IPS-18a (cell line): ENCODE data around the gene ETV7.
"Not testable (repeated sequence)": the region's sequence is repeated elsewhere in the genome, so short reads cannot be mapped to it uniquely, and the experiment has no call there.

Source experiments
- H3K27ac ChIP-seq: one replicate; pipeline ENCODE4 v1.5.1; 2013; ENCODE audit warnings: low read length
- H3K27me3 ChIP-seq: one replicate; pipeline ENCODE4 v1.6.1; 2013; ENCODE audit warnings: mild to moderate bottlenecking, low read length; ENCODE audit not compliant: control insufficient read depth, insufficient read depth
- H3K36me3 ChIP-seq: one replicate; pipeline ENCODE4 v1.6.1; 2013; ENCODE audit warnings: low read depth, low read length; ENCODE audit not compliant: control insufficient read depth
- H3K4me1 ChIP-seq: one replicate; pipeline ENCODE4 v1.6.1; 2013; ENCODE audit warnings: low read depth, low read length; ENCODE audit not compliant: control insufficient read depth
- H3K4me3 ChIP-seq: one replicate; pipeline ENCODE4 v1.5.1; 2013; ENCODE audit warnings: low read length
- H3K9ac ChIP-seq: one replicate; pipeline ENCODE4 v1.6.1; 2013; ENCODE audit warnings: mild to moderate bottlenecking, low read length, moderate library complexity
- H3K9me3 ChIP-seq: one replicate; pipeline ENCODE4 v1.6.1; 2013; ENCODE audit warnings: low read depth, low read length; ENCODE audit not compliant: control insufficient read depth

ETV7 gene

DNA sequence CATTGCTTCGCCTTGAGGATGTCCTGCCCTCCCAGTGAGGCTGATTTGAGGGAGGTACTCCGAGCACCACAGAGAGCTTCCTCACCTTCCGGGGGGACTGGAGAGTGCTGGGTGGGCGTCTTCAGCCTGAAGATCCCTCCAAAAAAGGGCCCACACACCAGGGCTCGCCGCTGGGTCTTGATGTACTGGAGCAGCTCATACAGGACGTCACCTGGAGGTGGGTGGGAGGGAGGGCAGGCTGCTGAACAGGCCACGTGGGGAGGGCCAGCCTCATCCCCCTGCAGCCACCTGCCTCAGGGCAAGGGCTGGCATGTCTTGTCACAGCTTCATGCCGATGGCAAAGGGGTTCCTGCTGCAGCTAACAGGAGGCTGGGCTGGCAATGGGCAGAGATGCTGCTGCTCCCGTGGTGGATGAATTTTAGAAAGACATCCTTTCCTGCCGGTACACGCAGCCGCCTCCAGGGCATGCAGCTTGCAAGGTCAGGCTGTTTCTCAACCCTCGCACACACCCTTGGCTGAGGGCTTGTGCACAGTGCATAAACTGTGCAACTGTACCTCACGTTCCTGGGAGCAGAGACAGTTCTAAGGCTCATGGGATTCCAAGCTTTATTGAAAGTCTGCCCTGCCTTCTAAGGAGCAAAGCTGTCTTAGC, 14.0 kb downstream of the ETV7 start:
- Histone ChIP-seq H3K9me3 (no peaks in the 10 kb centered on the region), H3K4me3 (no peak overlapping the region), H3K4me1 (no peaks in the 10 kb centered on the region), H3K27ac (no peak overlapping the region), H3K27me3 (no peaks in the 10 kb centered on the region), H3K9ac (no peak overlapping the region), H3K36me3 (no peaks in the 10 kb centered on the region)

DNA sequence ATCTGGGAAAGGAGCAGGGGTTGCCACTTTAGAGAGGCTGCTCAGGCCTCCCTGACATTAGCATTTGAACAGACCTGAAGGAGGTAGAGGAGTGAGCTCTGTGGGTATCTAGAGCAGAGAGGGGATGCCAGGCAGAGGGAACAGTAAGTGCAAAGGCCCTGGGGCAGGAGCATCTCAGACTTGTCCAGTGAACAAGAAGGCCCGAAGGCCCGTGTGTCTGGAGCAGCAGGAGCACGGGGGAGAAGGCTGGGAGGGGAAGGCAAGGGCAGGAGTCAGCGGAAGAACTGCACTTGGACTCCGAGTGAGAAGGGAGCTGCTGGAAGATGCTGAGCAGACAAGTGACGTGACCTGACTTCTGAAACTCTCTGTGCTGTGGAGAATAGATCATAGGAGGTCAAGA, 15.4 kb downstream of the ETV7 start:
- H3K36me3 ChIP-seq = no peaks in the 10 kb centered on the region
- no peaks in the 10 kb centered on the region for H3K9me3 ChIP-seq
- H3K4me1 ChIP-seq = no peaks in the 10 kb centered on the region
- H3K9ac ChIP-seq = no peak overlapping the region
- H3K4me3 ChIP-seq = no peak overlapping the region
- no peak overlapping the region for H3K27ac ChIP-seq
- no peaks in the 10 kb centered on the region for H3K27me3 ChIP-seq

DNA sequence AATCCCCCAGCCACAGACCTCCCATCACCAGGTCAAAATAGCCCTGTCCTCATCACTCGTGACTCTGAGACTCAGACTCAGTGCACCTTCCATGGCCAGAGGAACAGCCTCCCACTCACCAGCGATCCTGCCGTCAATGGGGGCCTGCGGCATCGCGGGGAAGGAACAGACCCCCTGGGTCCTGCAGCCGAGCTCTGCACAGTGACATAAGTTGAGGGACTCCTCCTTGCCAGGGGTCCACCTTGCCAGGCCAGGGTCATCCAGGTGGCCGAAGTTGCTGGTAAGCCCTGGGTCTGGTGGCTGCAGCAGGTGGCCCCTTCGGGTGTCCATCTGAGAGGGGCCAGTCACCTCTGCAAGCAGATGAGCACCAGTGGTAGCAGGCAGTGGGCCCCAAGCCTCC, 16.3 kb downstream of the ETV7 start:
- no peaks in the 10 kb centered on the region for H3K9me3 ChIP-seq
- H3K9ac ChIP-seq = no peak overlapping the region
- H3K36me3 ChIP-seq = no peaks in the 10 kb centered on the region
- H3K4me1 ChIP-seq = no peaks in the 10 kb centered on the region
- no peak overlapping the region for H3K27ac ChIP-seq
- no peaks in the 10 kb centered on the region for H3K27me3 ChIP-seq
- no peak overlapping the region for H3K4me3 ChIP-seq

DNA sequence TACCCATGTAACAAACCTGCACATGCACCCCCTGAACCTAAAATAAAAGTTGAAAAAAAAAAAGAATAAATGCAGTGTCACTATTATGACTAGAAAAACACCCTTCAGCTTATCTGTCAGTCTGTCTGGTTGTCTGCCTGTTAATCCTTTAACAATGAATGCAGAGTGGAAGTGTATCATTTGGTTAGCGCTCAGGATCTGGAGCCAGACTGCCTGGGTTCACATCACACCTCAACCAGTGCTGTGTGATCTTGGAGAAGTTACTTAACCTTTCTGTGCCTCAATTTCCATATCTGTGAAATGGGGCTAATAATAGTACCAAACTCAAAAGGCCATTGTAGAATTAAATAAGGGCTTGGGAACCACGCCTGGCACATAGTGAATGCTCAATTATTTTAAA, 16.8 kb downstream of the ETV7 start:
- H3K27ac ChIP-seq = no peak overlapping the region
- H3K9ac ChIP-seq = no peak overlapping the region
- H3K27me3 ChIP-seq = no peaks in the 10 kb centered on the region
- H3K9me3 ChIP-seq = no peaks in the 10 kb centered on the region
- H3K36me3 ChIP-seq = no peaks in the 10 kb centered on the region
- no peak overlapping the region for H3K4me3 ChIP-seq
- no peaks in the 10 kb centered on the region for H3K4me1 ChIP-seq

DNA sequence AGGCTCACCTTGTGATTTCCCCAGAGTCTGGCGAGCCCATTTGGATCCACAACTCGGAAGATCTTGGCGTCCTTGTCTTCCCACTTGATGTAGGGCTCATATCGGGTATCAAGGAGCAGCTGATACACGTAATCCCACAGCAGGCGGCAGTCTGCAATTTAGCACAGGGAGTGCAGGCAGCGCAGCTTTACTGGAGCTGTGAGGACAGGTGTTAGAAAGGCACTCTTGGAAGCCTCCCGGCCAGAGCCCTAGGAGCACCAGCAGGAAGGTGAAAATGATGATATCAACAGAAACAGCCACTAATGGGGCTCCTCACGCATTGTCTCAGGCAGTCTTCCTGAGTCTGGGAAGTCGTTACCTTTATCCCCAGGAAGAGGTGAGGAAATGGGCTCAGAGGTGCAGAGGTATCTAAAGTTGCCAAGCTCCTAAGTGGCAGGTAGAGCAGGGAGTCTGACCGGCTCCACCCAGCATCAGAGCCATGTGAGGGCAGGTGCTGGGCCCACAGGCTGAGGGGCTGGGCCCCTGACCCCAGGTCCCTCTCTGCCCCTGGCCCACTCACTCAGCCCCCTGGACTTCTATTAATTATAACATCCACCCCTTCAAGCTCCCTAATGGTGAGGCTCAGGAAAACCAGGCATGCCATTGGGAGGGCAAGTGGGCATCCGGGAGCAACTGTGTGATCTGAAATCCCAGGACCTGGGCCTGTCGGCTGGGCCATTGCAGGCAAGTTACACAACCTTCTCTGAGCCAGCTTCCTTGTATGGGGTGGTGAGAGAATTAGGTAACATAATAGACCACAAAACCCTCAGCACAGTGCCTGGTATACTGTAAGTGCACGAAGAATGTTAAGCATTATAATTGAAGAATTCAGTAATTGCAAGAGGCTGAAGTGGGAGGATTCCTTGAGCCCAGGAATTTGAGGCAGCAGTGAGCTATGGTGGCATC, 18.3 kb downstream of the ETV7 start:
- H3K9ac ChIP-seq = no peak overlapping the region
- H3K4me3 ChIP-seq = no peak overlapping the region
- no peaks in the 10 kb centered on the region for H3K9me3 ChIP-seq
- no peaks in the 10 kb centered on the region for H3K36me3 ChIP-seq
- no peaks in the 10 kb centered on the region for H3K27me3 ChIP-seq
- H3K4me1 ChIP-seq = no peaks in the 10 kb centered on the region
- no peak overlapping the region for H3K27ac ChIP-seq

DNA sequence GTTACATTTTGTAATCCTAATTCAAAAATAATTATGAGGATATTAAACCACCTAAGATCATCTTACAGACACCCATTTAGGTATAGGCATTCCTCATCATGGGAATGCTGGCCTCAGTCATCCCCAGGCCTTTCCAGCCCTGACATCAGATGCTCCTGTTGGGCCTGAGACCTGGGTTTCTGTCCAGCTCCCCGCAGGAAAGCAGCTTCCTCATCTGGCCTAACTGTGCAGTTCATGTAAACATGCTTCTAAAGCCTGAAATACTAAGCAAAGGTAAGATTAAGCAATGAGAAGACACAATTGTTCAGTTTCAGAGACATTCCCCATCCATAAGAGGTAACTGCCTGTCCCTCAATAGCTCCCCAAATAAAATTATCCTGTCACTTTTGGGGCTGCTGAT, 19.0 kb downstream of the ETV7 start:
- Histone ChIP-seq H3K9me3 (no peaks in the 10 kb centered on the region), H3K9ac (no peak overlapping the region), H3K4me1 (no peaks in the 10 kb centered on the region), H3K27ac (no peak overlapping the region), H3K36me3 (no peaks in the 10 kb centered on the region), H3K4me3 (no peak overlapping the region), H3K27me3 (no peaks in the 10 kb centered on the region)

DNA sequence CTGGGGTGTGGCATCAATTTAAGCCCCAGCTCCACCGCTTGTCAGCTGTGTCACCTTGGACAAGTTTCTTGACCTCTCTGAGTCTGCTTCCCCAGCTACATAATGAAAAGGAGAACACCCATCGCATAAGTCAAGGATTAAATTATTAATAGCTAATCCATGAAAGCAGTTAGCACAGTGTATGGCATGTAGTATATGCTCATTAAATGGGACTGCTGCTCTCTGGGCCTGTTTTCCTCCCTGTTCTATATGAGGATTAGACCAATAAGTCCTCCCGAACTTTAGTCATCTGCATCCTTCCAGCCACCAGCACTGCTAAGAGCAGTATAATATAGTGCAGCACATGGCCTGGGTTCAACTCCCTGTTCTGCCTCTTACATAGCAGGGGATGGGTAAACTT, 19.7 kb downstream of the ETV7 start:
- Histone ChIP-seq H3K9me3 (no peaks in the 10 kb centered on the region), H3K27ac (no peak overlapping the region), H3K9ac (no peak overlapping the region), H3K4me3 (no peak overlapping the region), H3K36me3 (no peaks in the 10 kb centered on the region), H3K4me1 (no peaks in the 10 kb centered on the region), H3K27me3 (no peaks in the 10 kb centered on the region)

DNA sequence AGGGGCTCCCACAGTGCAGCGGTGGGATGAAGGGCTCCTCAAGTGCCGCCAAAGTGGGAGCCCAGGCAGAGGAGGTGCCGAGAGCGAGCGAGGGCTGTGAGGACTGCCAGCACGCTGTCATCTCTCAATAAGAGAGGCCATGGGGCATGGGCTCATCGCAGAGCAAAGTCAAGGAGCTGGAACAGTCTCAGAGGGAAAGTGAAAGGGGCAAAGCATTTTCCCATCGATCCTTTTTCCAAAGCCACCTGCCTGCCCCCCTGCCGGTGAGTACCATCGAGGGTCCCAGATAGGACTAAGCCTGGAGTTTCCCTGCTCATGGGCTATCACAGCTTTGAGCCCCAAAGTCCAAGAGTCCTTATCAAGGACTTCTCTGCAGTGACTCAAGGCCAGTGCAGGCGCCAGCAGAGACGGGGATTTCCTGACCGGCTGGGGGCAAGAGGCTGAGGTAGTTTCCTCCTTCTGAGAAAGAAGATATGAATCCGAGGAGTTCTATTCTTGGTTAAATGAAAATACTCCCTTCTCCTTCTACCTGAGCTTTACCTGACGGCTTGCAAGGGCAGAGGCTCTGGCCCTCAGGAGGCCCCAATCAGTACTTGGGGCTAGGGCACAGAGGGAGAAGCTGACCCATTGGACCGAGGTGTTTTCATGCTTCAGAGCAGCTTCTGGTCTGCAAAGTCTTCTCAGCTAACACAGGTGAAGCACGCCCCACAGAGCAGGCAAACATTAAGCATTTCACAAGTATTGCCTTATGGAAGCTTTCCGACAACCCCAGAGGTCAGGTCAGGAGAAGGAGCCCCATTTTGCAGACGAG, 22.6 kb downstream of the ETV7 start:
- Histone ChIP-seq H3K4me1 (no peaks in the 10 kb centered on the region), H3K27me3 (no peaks in the 10 kb centered on the region), H3K36me3 (no peaks in the 10 kb centered on the region), H3K4me3 (no peak overlapping the region), H3K9me3 (no peaks in the 10 kb centered on the region), H3K9ac (no peak overlapping the region), H3K27ac (no peak overlapping the region)

DNA sequence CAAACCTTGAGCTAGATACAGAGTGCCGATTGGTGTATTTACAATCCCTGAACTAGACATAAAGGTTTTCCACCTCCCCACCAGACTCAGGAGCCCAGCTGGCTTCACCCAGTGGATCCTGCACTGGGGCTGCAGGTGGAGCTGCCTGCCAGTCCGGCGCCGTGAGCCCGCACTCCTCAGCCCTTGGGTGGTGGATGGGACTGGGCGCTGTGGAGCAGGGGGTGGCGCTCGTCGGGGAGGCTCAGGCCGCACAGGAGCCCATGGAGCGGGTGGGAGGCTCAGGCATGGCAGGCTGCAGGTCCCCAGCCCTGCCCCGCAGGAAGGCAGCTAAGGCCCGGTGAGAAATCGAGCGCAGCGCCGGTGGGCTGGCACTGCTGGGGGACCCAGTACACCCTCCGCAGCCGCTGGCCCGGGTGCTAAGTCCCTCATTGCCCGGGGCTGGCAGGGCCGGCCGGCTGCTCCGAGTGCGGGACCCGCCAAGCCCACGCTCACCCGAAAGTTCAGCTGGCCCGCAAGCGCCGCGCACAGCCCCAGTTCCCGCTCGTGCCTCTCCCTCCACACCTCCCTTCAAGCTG, 23.3 kb downstream of the ETV7 start:
- H3K9ac ChIP-seq, H3K4me3 ChIP-seq, H3K27ac ChIP-seq: not testable (repeated sequence)

DNA sequence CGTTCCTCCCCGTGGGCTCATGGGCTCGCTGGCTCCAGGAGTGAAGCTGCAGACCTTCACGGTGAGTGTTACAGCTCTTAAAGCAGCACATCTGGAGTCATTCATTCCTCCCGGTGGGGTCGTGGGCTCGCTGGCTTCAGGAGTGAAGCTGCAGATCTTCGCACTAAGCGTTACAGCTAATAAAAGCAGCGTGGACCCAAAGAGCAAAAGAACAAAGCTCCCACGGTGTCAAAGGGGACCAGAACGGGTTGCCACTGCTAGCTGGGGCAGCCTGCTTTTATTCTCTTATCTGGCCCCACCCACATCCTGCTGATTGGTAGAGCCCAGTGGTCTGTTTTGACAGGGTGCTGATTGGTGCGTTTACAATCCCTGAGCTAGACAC, 24.1 kb downstream of the ETV7 start:
- not testable (repeated sequence) for H3K27ac ChIP-seq, H3K27me3 ChIP-seq, H3K36me3 ChIP-seq, H3K4me3 ChIP-seq, H3K9ac ChIP-seq, H3K9me3 ChIP-seq, H3K4me1 ChIP-seq

More for the DNA sequence above, 23.3 kb downstream of the ETV7 start:
- not testable (repeated sequence) for H3K9me3 ChIP-seq, H3K36me3 ChIP-seq, H3K27me3 ChIP-seq, H3K4me1 ChIP-seq

DNA sequence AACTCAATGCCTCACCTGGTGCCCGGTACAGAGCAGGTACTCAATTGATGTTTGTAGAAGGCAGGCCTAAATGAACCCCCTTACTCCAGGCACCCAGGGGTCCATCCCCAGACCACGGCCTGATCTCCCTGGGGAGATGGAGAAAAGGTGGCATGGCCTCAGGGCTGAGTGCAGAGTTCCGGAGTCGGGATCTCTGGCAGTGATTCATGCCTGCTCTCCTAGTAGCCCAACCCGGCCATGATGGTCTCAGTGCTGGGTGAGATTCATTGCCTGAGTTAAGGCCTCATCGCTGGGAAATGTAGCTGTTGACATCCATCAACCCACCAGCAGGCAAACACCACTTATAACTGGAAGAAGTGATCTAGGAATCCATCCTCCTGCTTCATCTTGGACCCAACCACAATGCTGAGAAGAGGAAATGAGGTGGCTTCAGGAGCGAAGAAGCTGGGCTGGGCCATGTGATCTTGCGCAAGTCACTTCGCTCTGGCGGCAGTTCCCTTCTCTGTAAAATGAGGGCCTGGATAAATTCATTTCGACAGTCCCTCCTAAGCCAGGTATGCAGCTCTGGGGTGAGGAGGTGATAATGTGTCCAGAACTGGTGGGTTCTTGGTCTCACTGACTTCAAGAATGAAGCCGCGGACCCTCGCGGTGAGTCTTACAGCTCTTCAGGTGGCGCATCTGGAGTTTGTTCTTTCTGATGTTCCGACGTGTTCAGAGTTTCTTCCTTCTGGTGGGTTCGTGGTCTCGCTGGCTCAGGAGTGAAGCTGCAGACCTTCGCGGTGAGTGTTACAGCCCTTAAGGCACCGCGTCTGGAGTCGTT, 24.7 kb downstream of the ETV7 start:
- H3K36me3 ChIP-seq = no peaks in the 10 kb centered on the region
- H3K27me3 ChIP-seq = no peaks in the 10 kb centered on the region
- H3K4me3 ChIP-seq = no peak overlapping the region
- H3K4me1 ChIP-seq = no peaks in the 10 kb centered on the region
- no peak overlapping the region for H3K27ac ChIP-seq
- H3K9me3 ChIP-seq = no peaks in the 10 kb centered on the region
- no peak overlapping the region for H3K9ac ChIP-seq
